ENCODE measurements around the gene SLC7A14.
"Not testable (repeated sequence)": the region's sequence is repeated elsewhere in the genome, so short reads cannot be mapped to it uniquely, and the experiment has no call there.

SLC7A14 gene

GRCh38 chr3:170593634-170594033, 7.8 kb upstream of the SLC7A14 start:
- no peak for DNase-seq

- DNase-seq: no peak
These were observed 3.2 kb upstream of the SLC7A14 start for GRCh38 chr3:170589113-170589512.

- DNase-seq: no peak
These were observed 603 bp downstream of the SLC7A14 start for GRCh38 chr3:170585008-170585936.

GRCh38 chr3:170584585-170585007, 1.3 kb downstream of the SLC7A14 start:
- peak; percentile 71 for DNase-seq

- no peak for DNase-seq
These were observed 6.2 kb downstream of the SLC7A14 start for GRCh38 chr3:170579646-170580045.

GRCh38 chr3:170572665-170573253, 13.1 kb downstream of the SLC7A14 start:
- no peak for DNase-seq

- not testable (repeated sequence) for DNase-seq
These were observed 18.3 kb downstream of the SLC7A14 start for GRCh38 chr3:170567598-170567997.

- no peak for DNase-seq
These were observed 19.5 kb downstream of the SLC7A14 start for GRCh38 chr3:170566413-170566812.

- DNase-seq: no peak
These were observed 20.4 kb downstream of the SLC7A14 start for GRCh38 chr3:170565495-170565894.

GRCh38 chr3:170564664-170565063, 21.2 kb downstream of the SLC7A14 start:
- DNase-seq: no peak

- DNase-seq: no peak
These were observed 22.0 kb downstream of the SLC7A14 start for GRCh38 chr3:170563712-170564423.

- no peak for DNase-seq
These were observed 23.8 kb downstream of the SLC7A14 start for GRCh38 chr3:170562080-170562479.

GRCh38 chr3:170560717-170561382, 25.0 kb downstream of the SLC7A14 start:
- no peak for DNase-seq

GRCh38 chr3:170560296-170560695, 25.6 kb downstream of the SLC7A14 start:
- DNase-seq: no peak

- no peak for DNase-seq
These were observed 27.4 kb downstream of the SLC7A14 start for GRCh38 chr3:170558427-170558826.

- DNase-seq: no peak
These were observed 30.5 kb downstream of the SLC7A14 start for GRCh38 chr3:170555329-170555728.

- DNase-seq: no peak
These were observed 31.8 kb downstream of the SLC7A14 start for GRCh38 chr3:170553788-170554757.

GRCh38 chr3:170551252-170551651, 34.6 kb downstream of the SLC7A14 start:
- DNase-seq: no peak

GRCh38 chr3:170542704-170543103, 43.2 kb downstream of the SLC7A14 start:
- no peak for DNase-seq

GRCh38 chr3:170539897-170540296, 46.0 kb downstream of the SLC7A14 start:
- no peak for DNase-seq

- no peak for DNase-seq
These were observed 49.2 kb downstream of the SLC7A14 start for GRCh38 chr3:170536712-170537111.

- no peak for DNase-seq
These were observed 51.6 kb downstream of the SLC7A14 start for GRCh38 chr3:170534227-170534626.
